HEK293 (cell line): ENCODE results near the gene MAPT.
"Not testable (repeated sequence)": the region's sequence is repeated elsewhere in the genome, so short reads cannot be mapped to it uniquely, and the experiment has no call there.

Source experiments
- CTCF ChIA-PET: fragments of 350-600 bp; formaldehyde crosslinking; extraction: SDS; loops from one replicate; lab custom pipeline; 2021; ENCODE audit warnings: antibody characterized with exemption; lab: Yijun Ruan, JAX
- POLR2A ChIA-PET: fragments of 300-600 bp; formaldehyde crosslinking; extraction: SDS; loops from one replicate; lab custom pipeline; 2020; ENCODE audit warnings: antibody characterized with exemption, inconsistent platforms; lab: Yijun Ruan, JAX
- H3K27ac ChIP-seq: fragments of 200-500 bp; sonication (Bioruptor generic); 2 replicates; pipeline ENCODE4 v1.5.1; 2014; ENCODE audit warnings: low read depth, low read length, control low read depth, inconsistent platforms; ENCODE audit errors: extremely low read depth
- H3K36me3 ChIP-seq, 2 experiments: fragments of 200-500 bp in 1 of 2; sonication (Bioruptor generic) in 1 of 2; 1 replicate in 1 of 2; 2 replicates in 1 of 2; pipeline ENCODE4 v1.5.1; 2014 to 2017; ENCODE audit warnings: inconsistent platforms in 2 of 2, low read length in 2 of 2; ENCODE audit not compliant: control insufficient read depth in 2 of 2, insufficient read depth in 1 of 2
- H3K4me1 ChIP-seq: fragments of 200-500 bp; sonication (Bioruptor generic); 2 replicates; pipeline ENCODE4 v1.5.1; 2014; ENCODE audit warnings: mild to moderate bottlenecking, low read length, inconsistent platforms; ENCODE audit not compliant: control insufficient read depth, insufficient read depth
- H3K4me3 ChIP-seq: 2 replicates; pipeline ENCODE4 v1.5.1; 2011; ENCODE audit warnings: low read depth, mild to moderate bottlenecking, control low read depth, low read length, moderate library complexity
- H3K9me3 ChIP-seq: fragments of 200-500 bp; sonication (Bioruptor generic); 2 replicates; pipeline ENCODE4 v1.5.1; 2014; ENCODE audit warnings: low read depth, low read length, inconsistent platforms; ENCODE audit not compliant: control insufficient read depth, insufficient read depth
- HIC1 ChIP-seq: fragments of 450-650 bp; formaldehyde crosslinking; IDR thresholded peaks from 2 replicates; pipeline ENCODE4 v1.5.1; 2016; ENCODE audit warnings: missing biosample characterization, missing genetic modification characterization
- KLF1 ChIP-seq: fragments of 450-650 bp; formaldehyde crosslinking; IDR thresholded peaks from 2 replicates; pipeline ENCODE4 v1.5.1; 2016; ENCODE audit warnings: missing biosample characterization, missing genetic modification characterization
- REST ChIP-seq: fragments of 450-650 bp; formaldehyde crosslinking; IDR thresholded peaks from 2 replicates; pipeline ENCODE4 v1.5.1; 2016; ENCODE audit warnings: missing biosample characterization, missing genetic modification characterization
- ZBTB20 ChIP-seq: fragments of 450-650 bp; formaldehyde crosslinking; IDR thresholded peaks from 2 replicates; pipeline ENCODE4 v1.5.1; 2016; ENCODE audit warnings: missing biosample characterization, missing genetic modification characterization
- ZNF10 ChIP-seq: fragments of 450-650 bp; formaldehyde crosslinking; IDR thresholded peaks from 2 replicates; pipeline ENCODE4 v1.5.1; 2017; ENCODE audit warnings: missing biosample characterization, missing genetic modification characterization
- ZNF112 ChIP-seq: fragments of 450-650 bp; formaldehyde crosslinking; IDR thresholded peaks from 2 replicates; pipeline ENCODE4 v1.5.0; 2017; ENCODE audit warnings: missing biosample characterization, missing genetic modification characterization
- ZNF280C ChIP-seq: fragments of 450-650 bp; formaldehyde crosslinking; IDR thresholded peaks from 2 replicates; pipeline ENCODE4 v1.5.1; 2016; ENCODE audit warnings: missing biosample characterization, missing genetic modification characterization
- ZNF280D ChIP-seq: fragments of 450-650 bp; formaldehyde crosslinking; IDR thresholded peaks from 2 replicates; pipeline ENCODE4 v1.5.1; 2016; ENCODE audit warnings: missing biosample characterization, missing genetic modification characterization
- ZNF473 ChIP-seq: fragments of 450-650 bp; formaldehyde crosslinking; IDR thresholded peaks from 2 replicates; pipeline ENCODE4 v1.5.1; 2017; ENCODE audit warnings: missing biosample characterization, missing genetic modification characterization
- ZNF558 ChIP-seq: fragments of 450-650 bp; formaldehyde crosslinking; IDR thresholded peaks from 2 replicates; pipeline ENCODE4 v1.5.1; 2016; ENCODE audit warnings: missing biosample characterization, missing genetic modification characterization
- ZNF658 ChIP-seq: fragments of 450-650 bp; formaldehyde crosslinking; IDR thresholded peaks from 2 replicates; pipeline ENCODE4; 2016; ENCODE audit warnings: missing biosample characterization, missing genetic modification characterization
- ZSCAN5A ChIP-seq: fragments of 450-650 bp; formaldehyde crosslinking; IDR thresholded peaks from 2 replicates; pipeline ENCODE4 v1.5.1; 2016; ENCODE audit warnings: missing biosample characterization, missing genetic modification characterization

Gene MAPT

GRCh38 chr17:45857977-45858708 lies 36.2 kb upstream of the MAPT start:
- CTCF ChIA-PET = interaction anchor here (0.7 to 1.3 kb wide), 4 partner anchors 8 to 217 kb away, joined by 3 to 4 read pairs (median 4); no protein-coding TSS in a partner anchor
- POLR2A ChIA-PET = no interaction called here
- TF ChIP-seq ZSCAN5A (tag by site-specific recombination) (no peak), ZNF280D (tag by site-specific recombination) (no peak), REST (tag by site-specific recombination) (peak; percentile 98), HIC1 (tag by site-specific recombination) (no peak), ZNF112 (tag by site-specific recombination) (no peak), KLF1 (no peak), ZBTB20 (tag by site-specific recombination) (peak; percentile 85), ZNF658 (no peak)

GRCh38 chr17:45861165-45861564 lies 33.2 kb upstream of the MAPT start:
- TF ChIP-seq ZNF558 (tag by site-specific recombination) = no peak
- TF ChIP-seq ZNF473 (tag by site-specific recombination) = no peak
- TF ChIP-seq ZNF10 (tag by site-specific recombination) = no peak
- TF ChIP-seq ZNF280C = no peak
- POLR2A ChIA-PET = no interaction called here
- no peaks in the 10 kb centered on the region for H3K4me1 ChIP-seq
- H3K9me3 ChIP-seq = no peaks in the 10 kb centered on the region
- CTCF ChIA-PET = interaction anchor here (0.8 to 2.2 kb wide), 3 partner anchors 9 to 16 kb away, joined by 3 to 14 read pairs (median 7); no protein-coding TSS in a partner anchor
- H3K27ac ChIP-seq = no peak overlapping the region
- H3K36me3 ChIP-seq = no peaks in the 10 kb centered on the region
- H3K4me3 ChIP-seq = no peak overlapping the region

More at GRCh38 chr17:45857977-45858708, 36.2 kb upstream of the MAPT start:
- Histone ChIP-seq H3K4me3 (no peak overlapping the region), H3K9me3 (no peaks in the 10 kb centered on the region), H3K36me3 (no peaks in the 10 kb centered on the region), H3K27ac (no peak overlapping the region), H3K4me1 (no peaks in the 10 kb centered on the region)

GRCh38 chr17:45862127-45862526 lies 32.2 kb upstream of the MAPT start:
- H3K9me3 ChIP-seq, H3K27ac ChIP-seq, H3K4me1 ChIP-seq, H3K4me3 ChIP-seq, H3K36me3 ChIP-seq, POLR2A ChIA-PET: not testable (repeated sequence)
- CTCF ChIA-PET = interaction anchor here (1.9 to 2.2 kb wide), 2 partner anchors 10 to 12 kb away, joined by 7 to 14 read pairs; no protein-coding TSS in a partner anchor
